Activated CD4-positive, alpha-beta T cell treated with anti-CD3 and anti-CD28 coated beads, Interleukin-2, amount 10 ng/mL, durations not matched to agents 7 days and 5 days (primary cell): ENCODE measurements around the gene PER1. TPM values are rescaled to one million over a fixed set of nuclear protein-coding genes. Genes with fewer than 3 reads are reported as not detected.

ENCODE experiments used
- CTCF ChIA-PET: fragments of 350-600 bp; sonication (Branson Sonifier 250); formaldehyde crosslinking; loops from one replicate; lab custom pipeline; 2021; ENCODE audit warnings: antibody characterized with exemption; lab: Charles Lee
- POLR2A ChIA-PET: fragments of 350-600 bp; sonication (Branson Sonifier 250); formaldehyde crosslinking; loops from one replicate; lab custom pipeline; 2021; ENCODE audit warnings: antibody characterized with exemption; lab: Charles Lee
- DNase-seq: peaks from one replicate; pipeline ENCODE4 v3.0.0-alpha.2; 2020
- H3K27ac Mint-ChIP-seq: one replicate; pipeline ENCODE4 v1.8.0; 2021; ENCODE audit warnings: mild to moderate bottlenecking, moderate library complexity, mixed read lengths
- H3K27me3 Mint-ChIP-seq: one replicate; pipeline ENCODE4 v1.8.0; 2021; ENCODE audit warnings: mixed read lengths
- H3K36me3 Mint-ChIP-seq: one replicate; pipeline ENCODE4 v1.8.0; 2021; ENCODE audit warnings: low read depth, mixed read lengths
- H3K4me1 Mint-ChIP-seq: one replicate; pipeline ENCODE4 v1.8.0; 2021; ENCODE audit warnings: mixed read lengths
- H3K4me3 Mint-ChIP-seq: one replicate; pipeline ENCODE4 v1.8.0; 2021; ENCODE audit warnings: mild to moderate bottlenecking, moderate library complexity, mixed read lengths
- H3K9me3 Mint-ChIP-seq: one replicate; pipeline ENCODE4 v1.8.0; 2021; ENCODE audit warnings: mixed read lengths
- total RNA-seq, 2 experiments: library from RNA; stranded (reverse); gene quantifications; one replicate each; pipeline ENCODE4 v1.2.3, GENCODE V29; 2021

Gene PER1
- total RNA-seq, 2 experiments from 2014 or later: 26.9 to 28.7 TPM

DNA sequence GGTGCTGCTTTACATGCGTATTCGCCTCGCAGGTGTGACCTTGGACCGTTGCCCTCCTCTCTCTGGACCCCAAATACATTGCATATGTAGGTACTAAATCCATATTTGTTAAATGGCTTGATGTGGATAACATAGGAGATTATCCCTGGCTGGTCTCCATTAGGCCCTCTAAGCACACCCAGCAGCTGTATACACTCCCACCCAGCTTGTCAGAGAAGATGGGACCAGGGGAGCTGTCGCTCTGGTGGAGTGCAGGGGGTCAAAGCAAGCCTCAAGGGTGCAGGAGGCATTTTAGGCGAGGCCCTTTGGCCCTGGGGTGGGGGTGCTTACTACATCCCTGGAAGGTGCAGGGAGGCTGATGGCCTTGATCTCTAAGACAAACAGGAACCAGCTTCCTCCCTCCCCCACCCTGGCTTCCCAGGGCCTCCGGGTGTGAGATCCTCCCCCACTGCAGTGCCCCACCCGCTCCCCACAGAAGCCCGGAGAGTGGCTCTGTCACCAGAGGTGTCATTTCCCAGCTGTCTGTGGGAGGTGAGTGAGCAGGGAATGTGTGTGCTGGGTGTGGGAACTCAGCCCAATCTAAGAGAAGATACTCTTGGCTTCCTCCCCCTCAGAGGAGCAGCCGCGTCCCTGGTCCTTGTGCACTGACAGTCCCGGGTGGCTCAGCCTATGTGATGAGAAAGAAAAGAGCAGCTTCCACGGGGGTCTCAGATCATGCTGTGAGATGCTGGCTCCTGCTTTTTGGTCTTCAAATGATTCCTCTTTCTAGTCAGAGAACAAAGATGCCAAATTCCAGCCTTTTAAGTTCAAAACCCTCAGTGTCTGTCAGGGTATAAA lies 12.0 kb upstream of the PER1 start:
- H3K27me3 Mint-ChIP-seq: no peaks in the 10 kb centered on the region
- H3K4me3 Mint-ChIP-seq: peak overlapping the region; percentile 83
- peak; percentile 85 for DNase-seq
- peak overlapping the region; percentile 99 for H3K27ac Mint-ChIP-seq
- CTCF ChIA-PET: interaction anchor here (1.4 to 1.7 kb wide), 2 partner anchors 10 to 25 kb away, joined by 4 to 7 read pairs; no protein-coding TSS in a partner anchor
- peaks cover 28% of the 10 kb centered on the region for H3K36me3 Mint-ChIP-seq
- POLR2A ChIA-PET: interaction anchor here (1.6 kb wide), 1 partner anchor 9 kb away, joined by 35 read pairs; no protein-coding TSS in a partner anchor
- H3K4me1 Mint-ChIP-seq: peaks cover 57% of the 10 kb centered on the region
- no peaks in the 10 kb centered on the region for H3K9me3 Mint-ChIP-seq

DNA sequence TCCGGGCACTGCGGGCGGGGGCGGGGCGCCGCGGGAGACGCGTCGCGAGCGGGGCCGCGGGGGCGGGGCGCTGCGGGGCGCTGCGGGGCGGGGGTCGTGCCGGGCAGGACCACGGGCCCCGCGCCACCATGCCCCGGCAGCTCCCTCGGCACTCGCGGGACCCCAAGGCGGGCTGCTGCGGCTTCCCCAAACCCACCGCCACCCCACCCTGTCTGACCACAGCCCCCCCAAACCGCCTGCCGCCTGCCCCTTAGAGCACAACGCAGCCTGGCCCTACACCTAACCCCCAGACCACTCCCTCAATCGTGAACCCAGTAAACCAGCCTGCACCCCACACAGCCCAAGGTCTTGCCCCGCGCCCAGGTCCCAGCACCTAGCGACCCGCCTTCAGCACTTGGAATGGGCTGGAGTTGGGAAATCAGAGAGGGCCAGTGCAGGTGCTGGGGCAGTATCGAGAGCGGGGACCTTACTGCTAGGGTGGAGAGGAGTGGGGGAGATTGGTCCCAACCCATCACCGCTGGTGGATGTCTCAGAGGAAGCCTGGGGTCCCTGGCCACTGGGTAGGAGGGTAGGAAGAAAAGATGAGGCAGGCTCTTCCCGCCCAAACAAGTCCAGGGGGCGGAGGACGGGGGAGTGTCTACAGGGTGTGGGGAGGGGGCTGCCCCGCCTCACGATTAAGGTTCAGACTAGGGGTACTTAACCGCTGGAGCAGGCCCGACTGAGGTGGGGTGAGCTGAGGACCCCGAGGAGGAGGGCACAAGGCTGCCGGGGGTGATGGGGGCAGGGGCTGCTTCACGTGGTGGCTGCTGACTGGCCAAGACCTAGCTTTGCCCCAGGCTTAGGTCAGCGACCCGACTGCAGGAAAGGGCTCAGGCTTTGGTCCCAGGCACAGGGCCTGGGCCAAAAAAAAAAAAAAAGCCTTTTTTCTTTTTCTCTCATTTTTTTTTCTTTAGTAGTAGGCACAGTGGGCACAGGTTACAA lies 11.1 kb upstream of the PER1 start:
- Mint-ChIP-seq H3K4me1 (peaks cover 64% of the 10 kb centered on the region), H3K9me3 (no peaks in the 10 kb centered on the region), H3K4me3 (peak overlapping the region; percentile 83), H3K27ac (peak overlapping the region; percentile 99), H3K27me3 (no peaks in the 10 kb centered on the region), H3K36me3 (peaks cover 35% of the 10 kb centered on the region)
- ChIA-PET CTCF (interaction anchor here (1.4 to 1.7 kb wide), 2 partner anchors 9 to 24 kb away, joined by 4 to 7 read pairs; no protein-coding TSS in a partner anchor), POLR2A (interaction anchor here (0.6 to 1.6 kb wide), 2 partner anchors 10 kb away, joined by 3 to 35 read pairs; no protein-coding TSS in a partner anchor)
- DNase-seq: peak; percentile 26

DNA sequence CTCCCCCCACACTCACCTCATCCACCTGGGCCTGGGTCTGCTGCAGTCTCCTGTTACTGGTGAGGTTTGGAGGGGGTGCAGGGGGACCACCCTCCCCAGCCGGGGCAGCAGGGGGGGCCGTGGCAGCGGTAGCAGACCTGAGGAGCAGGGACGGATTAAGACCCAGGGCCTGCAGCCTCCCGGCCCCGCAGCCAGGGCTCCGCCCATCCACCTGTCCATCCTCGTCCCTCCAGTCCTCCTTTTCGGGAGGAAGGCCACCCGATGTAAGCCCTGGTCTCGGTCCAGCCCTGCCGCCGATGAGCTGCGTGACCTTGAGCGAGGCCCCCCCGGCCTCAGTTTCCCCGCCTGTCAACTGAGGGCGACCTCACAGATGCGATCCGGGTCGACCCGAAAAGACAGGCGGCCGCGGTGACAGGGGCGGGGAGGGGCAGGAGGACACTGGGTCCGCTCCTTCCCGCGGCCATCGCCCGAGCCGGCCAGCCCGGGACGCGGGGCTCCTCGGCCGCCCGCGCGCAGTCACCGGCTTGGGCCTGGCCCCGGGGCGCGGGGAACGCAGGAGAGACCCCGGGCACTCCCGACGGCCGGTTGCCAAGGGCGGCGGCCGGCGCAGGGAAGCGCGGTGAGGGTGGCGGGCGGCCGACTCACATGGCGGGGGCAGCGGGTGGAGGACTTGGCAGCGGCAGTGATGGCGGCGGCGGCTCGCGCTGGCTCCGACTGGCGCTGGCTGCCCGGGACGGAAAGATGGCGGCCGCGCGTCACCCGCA lies 10.2 kb upstream of the PER1 start, which contains the start of gene VAMP2:
TSS of gene VAMP2 (minus strand) at position 716 of the 764 bp plus-strand sequence. CDS start at position 647, 69 bp downstream.
- Mint-ChIP-seq H3K9me3 (no peaks in the 10 kb centered on the region), H3K27ac (peak within 1 kb of the TSS; percentile 99), H3K4me3 (peak within 1 kb of the TSS; percentile 85), H3K4me1 (peaks cover 65% of the 10 kb centered on the region), H3K36me3 (peaks cover 39% of the 10 kb centered on the region), H3K27me3 (no peaks in the 10 kb centered on the region)
- CTCF ChIA-PET: no interaction called here
- DNase-seq: peak; percentile 84
- POLR2A ChIA-PET: interaction anchor here (0.6 to 1.9 kb wide), 2 partner anchors 11 kb away, joined by 3 to 9 read pairs; no protein-coding TSS in a partner anchor

DNA sequence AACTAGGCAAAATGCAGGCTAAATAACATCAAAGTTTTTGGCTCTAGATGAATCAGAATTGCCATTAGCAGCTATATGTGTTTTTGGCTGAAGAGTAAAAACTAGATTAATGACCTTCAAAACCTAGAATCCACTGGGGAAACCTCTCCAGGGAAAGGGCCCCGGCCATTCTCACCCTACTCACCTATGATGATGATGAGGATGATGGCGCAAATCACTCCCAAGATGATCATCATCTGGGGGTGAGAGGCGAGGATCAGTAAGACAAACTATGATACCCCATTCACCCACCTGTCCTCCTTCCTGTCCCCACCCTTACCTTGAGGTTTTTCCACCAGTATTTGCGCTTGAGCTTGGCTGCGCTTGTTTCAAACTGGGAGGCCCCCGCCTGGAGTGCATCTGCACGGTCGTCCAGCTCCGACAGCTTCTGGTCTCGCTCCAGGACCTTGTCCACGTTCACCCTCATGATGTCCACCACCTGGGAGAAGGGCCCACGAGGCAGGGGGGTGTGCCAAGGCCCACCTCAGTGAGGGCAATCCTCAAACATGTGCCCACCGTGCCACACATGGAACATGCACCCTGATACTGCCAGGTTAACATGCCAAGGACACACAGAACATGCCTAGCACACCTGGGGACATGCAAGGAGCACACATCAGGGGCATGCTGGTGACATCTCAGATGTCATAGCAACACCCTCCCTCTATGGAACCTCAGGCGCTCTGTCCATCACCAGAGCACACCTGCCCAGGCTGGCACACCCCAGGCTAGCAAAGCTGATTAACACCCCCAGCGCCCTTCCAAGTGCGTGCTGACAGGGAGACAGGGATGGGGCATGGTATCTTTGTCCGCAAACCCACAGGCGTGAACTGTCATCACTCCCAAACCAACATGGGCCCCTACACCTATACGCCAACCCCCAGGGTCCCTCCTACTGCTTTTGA lies 9.4 kb upstream of the PER1 start:
- ChIA-PET CTCF (interaction anchor here (0.7 to 2.0 kb wide), 3 partner anchors 23 to 101 kb away, joined by 3 to 8 read pairs (median 3); no protein-coding TSS in a partner anchor), POLR2A (interaction anchor here (0.7 to 1.9 kb wide), 2 partner anchors 12 to 60 kb away, joined by 3 to 9 read pairs; no protein-coding TSS in a partner anchor)
- Mint-ChIP-seq H3K27ac (peak overlapping the region; percentile 93), H3K4me1 (peaks cover 62% of the 10 kb centered on the region), H3K4me3 (peak overlapping the region; percentile 85), H3K27me3 (no peaks in the 10 kb centered on the region), H3K36me3 (peaks cover 39% of the 10 kb centered on the region), H3K9me3 (no peaks in the 10 kb centered on the region)
- DNase-seq: no peak

DNA sequence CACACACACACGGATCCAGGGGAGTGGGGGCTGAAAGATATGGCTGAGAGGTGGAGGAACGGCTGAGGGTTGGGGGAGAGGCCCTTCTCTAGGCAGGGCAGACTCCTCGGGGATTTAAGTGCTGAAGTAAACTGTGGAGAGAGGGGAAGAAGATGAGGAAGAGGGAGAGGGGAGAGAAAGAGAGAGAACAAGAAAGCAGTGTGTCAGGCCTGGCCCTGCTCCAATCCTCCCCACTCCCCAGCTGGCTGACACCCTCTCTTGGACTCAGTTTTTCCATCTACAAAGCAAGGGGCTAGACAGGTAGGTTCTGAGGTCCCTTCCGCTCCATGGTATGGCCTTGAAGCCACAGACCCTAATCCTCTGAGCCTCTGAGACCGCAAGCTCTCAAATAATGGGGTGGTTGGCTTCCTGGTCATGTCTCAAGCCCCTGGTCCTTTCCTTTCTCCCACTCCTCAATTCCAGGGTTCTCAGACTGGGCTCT lies 8.6 kb upstream of the PER1 start:
- Mint-ChIP-seq H3K9me3 (no peaks in the 10 kb centered on the region), H3K27ac (peak overlapping the region; percentile 93), H3K4me3 (peak overlapping the region; percentile 85), H3K4me1 (peaks cover 59% of the 10 kb centered on the region), H3K27me3 (no peaks in the 10 kb centered on the region), H3K36me3 (peaks cover 39% of the 10 kb centered on the region)
- ChIA-PET POLR2A (interaction anchor here (0.7 to 1.9 kb wide), 2 partner anchors 13 to 61 kb away, joined by 3 to 9 read pairs; no protein-coding TSS in a partner anchor), CTCF (interaction anchor here (0.7 to 3.3 kb wide), 5 partner anchors 22 to 101 kb away, joined by 3 to 13 read pairs (median 8); partner anchors contain the start of gene BORCS6)
- DNase-seq: no peak

DNA sequence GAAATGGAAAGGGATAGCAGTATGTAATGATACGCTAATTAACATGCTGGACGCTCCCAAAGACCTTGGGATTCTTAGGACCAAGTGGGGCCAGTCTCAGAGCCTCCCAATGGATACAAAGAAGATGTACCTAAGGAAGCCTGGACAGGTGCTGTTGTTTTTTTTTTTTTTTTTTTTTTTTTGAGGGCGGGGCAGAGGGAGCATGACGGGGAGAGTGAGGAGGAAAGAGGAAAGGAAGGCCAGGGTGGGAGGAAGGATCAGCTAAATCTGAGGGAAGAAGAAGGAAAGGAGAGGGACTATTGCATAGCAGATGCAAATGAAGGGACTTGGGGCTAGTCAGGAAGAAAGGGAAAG lies 8.0 kb upstream of the PER1 start:
- DNase-seq: no peak
- Mint-ChIP-seq H3K27ac (peak overlapping the region; percentile 93), H3K4me1 (peaks cover 59% of the 10 kb centered on the region), H3K9me3 (no peaks in the 10 kb centered on the region), H3K36me3 (peaks cover 39% of the 10 kb centered on the region), H3K27me3 (no peaks in the 10 kb centered on the region), H3K4me3 (peak overlapping the region; percentile 14)
- CTCF ChIA-PET: interaction anchor here (2.0 to 3.3 kb wide), 3 partner anchors 21 to 41 kb away, joined by 8 to 13 read pairs (median 12); partner anchors contain the start of gene BORCS6
- POLR2A ChIA-PET: no interaction called here

DNA sequence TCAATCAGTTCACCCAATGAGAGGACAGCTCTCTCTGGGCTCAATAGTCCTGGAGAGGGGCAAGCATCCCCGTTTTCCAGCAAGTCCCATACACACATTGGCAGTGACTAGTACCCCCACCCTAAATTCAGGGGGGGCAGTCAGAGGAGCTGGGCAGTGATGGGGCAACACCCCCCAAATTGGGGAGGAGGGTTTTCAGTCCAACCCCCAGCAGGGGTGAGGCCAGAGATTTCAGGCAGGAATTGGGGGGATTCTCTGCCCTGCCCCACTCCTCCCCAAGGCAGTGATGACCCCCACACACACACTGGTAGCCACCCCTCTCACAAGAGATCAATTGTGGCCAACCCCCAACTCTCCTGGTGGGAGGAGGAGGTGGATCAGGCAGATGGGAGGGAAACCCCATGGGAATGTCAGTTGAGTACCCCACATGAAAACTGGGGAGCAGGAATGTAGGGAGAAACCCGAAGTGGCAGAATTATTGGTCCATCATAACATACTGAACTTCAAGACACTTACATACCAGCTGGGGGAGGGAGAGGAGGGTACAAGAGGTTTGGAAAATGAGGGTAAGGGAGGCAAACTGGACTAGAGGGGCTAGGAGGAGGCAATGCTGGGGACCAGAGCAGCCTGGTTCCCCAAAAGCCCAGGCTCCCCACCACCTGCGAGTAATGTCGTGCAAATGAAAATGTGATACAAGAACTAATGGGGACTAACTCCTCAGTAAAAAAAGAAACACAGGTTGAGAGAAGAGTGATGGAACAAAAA lies 7.4 kb upstream of the PER1 start:
- peaks cover 37% of the 10 kb centered on the region for H3K36me3 Mint-ChIP-seq
- H3K27me3 Mint-ChIP-seq: no peaks in the 10 kb centered on the region
- no peak overlapping the region for H3K4me3 Mint-ChIP-seq
- POLR2A ChIA-PET: no interaction called here
- peak overlapping the region; percentile 93 for H3K27ac Mint-ChIP-seq
- H3K9me3 Mint-ChIP-seq: no peaks in the 10 kb centered on the region
- DNase-seq: no peak
- peaks cover 53% of the 10 kb centered on the region for H3K4me1 Mint-ChIP-seq
- CTCF ChIA-PET: interaction anchor here (1.5 to 3.3 kb wide), 5 partner anchors 14 to 40 kb away, joined by 5 to 13 read pairs (median 8); partner anchors contain the start of gene BORCS6

DNA sequence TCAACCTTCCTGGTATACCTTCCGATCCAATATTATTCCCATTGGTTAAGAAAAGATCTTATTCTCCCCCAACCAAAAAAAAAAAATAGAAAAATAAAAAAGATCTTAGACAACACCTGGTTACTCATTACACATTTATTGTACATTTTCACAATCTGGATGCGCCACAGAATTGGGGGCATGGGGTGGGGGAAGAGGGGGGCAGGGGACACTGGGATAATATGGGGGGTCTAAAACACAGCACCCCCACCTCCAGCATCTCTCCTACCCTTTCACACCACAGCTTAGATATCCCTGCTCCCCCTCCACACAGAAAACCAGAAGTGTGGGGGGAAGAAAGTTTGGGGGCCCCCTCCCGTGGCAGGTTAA lies 6.8 kb upstream of the PER1 start:
- H3K36me3 Mint-ChIP-seq: peaks cover 37% of the 10 kb centered on the region
- DNase-seq: no peak
- H3K27me3 Mint-ChIP-seq: no peaks in the 10 kb centered on the region
- peak overlapping the region; percentile 11 for H3K27ac Mint-ChIP-seq
- H3K9me3 Mint-ChIP-seq: no peaks in the 10 kb centered on the region
- CTCF ChIA-PET: interaction anchor here (1.0 to 6.3 kb wide), 9 partner anchors 11 to 40 kb away, joined by 3 to 68 read pairs (median 6); partner anchors contain the start of genes BORCS6 and HES7
- peaks cover 47% of the 10 kb centered on the region for H3K4me1 Mint-ChIP-seq
- POLR2A ChIA-PET: interaction anchor here (1.2 kb wide), 1 partner anchor 14 kb away, joined by 4 read pairs; no protein-coding TSS in a partner anchor
- H3K4me3 Mint-ChIP-seq: no peak overlapping the region

DNA sequence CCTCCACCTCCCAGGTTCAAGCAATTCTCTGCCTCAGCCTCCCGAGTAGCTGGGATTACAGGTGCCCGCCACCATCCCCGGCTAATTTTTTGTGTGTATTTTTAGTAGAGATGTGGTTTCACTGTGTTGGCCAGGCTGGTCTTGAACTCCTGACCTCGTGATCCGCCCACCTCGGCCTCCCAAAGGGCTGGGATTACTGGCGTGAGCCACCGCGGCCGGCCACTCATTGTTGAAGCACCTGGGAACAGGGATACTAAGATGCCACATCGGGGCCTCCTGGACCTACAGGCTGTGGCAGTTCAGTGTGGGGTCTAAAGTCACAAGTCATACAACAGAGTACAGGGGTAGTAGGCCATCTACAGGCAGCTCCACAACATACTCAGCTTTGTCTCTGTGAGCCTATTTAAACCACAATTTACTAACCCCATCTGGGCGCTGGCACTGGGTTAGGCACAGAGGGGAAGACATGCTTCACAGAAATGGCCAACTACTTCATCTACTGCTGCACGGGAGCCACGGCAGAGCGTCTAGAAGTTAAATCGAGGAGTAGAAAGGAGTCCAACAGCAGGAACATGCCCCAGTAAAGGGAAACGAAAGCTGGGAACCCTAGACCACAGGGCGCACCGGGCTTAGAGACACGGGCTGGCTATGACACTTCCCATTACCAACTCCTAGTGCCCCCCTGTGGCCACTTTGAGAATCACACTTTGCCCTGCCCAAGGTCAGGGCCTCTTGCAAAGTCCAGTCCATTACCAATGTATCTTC lies 6.2 kb upstream of the PER1 start:
- no peaks in the 10 kb centered on the region for H3K27me3 Mint-ChIP-seq
- H3K4me1 Mint-ChIP-seq: peaks cover 44% of the 10 kb centered on the region
- no peaks in the 10 kb centered on the region for H3K9me3 Mint-ChIP-seq
- ChIA-PET POLR2A (interaction anchor here (1.2 kb wide), 1 partner anchor 15 kb away, joined by 4 read pairs; no protein-coding TSS in a partner anchor), CTCF (interaction anchor here (0.6 to 6.3 kb wide), 14 partner anchors 9 to 63 kb away, joined by 3 to 68 read pairs (median 5); partner anchors contain the start of genes BORCS6 and HES7)
- DNase-seq: peak; percentile 92
- no peak overlapping the region for H3K27ac Mint-ChIP-seq
- peaks cover 37% of the 10 kb centered on the region for H3K36me3 Mint-ChIP-seq
- peak overlapping the region; percentile 31 for H3K4me3 Mint-ChIP-seq
